Stimulated activated CD4-positive, alpha-beta T cell treated with anti-CD3 and anti-CD28 coated beads, Interleukin-15, amount 100 ng/mL, for 1 hour (primary cell): ENCODE results near the gene TMEM50B.
"Not testable (repeated sequence)": the region's sequence is repeated elsewhere in the genome, so short reads cannot be mapped to it uniquely, and the experiment has no call there.

Source experiments
- DNase-seq, 2 donors: peaks; one replicate each; pipeline ENCODE4 v3.0.0-alpha.2; 2020; ENCODE audit warnings: low read depth in 1 of 2, low spot score in 1 of 2

The TMEM50B gene

DNA sequence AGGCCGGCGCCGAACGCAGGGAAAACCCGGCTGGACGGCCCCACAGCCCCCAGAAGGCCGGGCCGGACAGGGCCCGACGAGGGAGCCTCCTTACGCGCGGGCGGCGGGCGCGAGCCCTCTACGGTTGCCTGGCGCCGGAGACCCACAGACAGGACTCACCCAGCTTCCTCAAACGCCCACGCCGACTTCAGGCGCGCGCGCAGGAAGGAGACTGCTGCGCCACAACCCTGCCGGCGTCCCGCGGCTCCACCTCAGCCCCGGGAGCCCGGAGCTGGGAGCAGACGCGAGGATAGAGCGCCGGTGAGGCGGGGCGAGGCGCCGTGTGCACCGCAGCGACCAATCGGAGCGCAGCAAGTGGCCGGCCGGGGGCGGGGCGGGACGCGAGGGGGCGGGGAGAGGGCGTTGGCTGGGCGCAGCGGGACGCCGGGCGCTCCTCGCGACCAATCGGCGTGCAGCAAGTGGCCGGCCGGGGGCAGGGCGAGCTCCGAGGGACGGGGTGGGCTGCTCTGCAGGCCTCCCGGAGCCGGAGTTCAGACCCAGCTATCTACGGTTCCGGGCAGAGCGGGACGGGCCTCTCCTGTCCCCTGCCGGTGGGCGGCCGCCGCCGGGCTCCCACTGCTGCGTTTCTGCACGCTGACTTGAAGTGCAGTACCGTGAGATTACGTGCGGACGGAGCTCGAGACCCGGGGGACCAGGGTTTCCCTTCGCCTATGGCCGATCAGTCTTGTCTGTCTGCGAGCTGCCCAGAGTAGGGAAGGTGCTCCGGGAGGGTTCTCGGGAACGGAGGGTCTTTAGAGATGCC is at the start of gene TMEM50B:
Gene TMEM50B, minus strand, starts transcription at position 296 of the 802 bp plus-strand sequence. CDS start 11,089 bp downstream, outside the sequence.
- peak; percentile 92 to 97 for DNase-seq

- no peak for DNase-seq
Measured at GRCh38 chr21:33522953-33523349, 43.2 kb upstream of the TMEM50B start.

DNA sequence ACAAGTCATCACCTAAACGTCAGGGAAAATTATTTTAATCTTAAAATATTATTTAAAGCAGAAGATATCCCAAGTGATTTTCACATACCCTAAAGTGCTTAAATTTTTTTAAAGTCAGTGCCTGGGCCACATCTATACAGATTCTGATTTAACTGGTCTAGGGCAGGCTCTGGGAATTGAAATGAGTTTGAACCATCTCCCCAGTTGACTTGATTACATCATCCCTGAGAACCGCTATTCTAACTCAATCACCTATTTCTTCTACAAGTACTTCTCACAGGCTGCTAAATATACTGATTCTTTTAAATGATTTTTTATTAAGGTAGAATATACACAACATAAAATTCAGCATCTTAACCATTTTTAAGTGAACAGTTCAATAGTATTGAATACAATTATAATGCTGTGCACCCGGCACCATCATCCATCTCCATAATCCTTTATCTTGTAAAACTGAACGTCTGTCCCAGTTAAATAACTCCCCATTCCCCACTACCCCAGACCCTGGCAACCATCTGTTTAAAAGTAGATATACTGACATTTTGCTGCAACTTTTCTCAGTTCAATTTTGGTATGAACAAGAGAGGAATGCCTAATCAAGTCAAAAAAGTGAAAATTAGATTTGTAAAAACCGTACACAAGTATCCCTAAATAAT is 42.7 kb upstream of the TMEM50B start:
- no peak for DNase-seq

DNA sequence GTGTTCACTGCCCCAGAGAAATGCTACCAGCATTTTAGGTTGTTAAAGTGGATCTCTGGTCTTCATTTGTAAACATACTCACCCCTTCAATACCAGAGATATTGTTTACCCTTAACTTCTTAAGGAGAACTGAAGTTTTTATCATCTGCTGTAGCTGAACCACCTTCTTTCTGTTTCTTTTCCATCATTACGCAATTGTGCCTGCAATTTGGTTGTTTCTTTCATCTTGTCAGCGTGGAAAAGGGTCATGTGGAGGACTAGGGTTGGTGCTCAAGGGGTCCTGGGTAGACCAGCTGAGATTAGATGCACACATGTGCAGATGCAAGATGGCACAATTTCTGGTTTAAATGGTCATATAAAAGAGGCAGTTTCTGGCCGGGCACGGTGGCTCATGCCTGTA is 39.1 kb upstream of the TMEM50B start:
- no peak for DNase-seq

- DNase-seq, result no peak
Measured at GRCh38 chr21:33514229-33514628, 34.5 kb upstream of the TMEM50B start.

DNA sequence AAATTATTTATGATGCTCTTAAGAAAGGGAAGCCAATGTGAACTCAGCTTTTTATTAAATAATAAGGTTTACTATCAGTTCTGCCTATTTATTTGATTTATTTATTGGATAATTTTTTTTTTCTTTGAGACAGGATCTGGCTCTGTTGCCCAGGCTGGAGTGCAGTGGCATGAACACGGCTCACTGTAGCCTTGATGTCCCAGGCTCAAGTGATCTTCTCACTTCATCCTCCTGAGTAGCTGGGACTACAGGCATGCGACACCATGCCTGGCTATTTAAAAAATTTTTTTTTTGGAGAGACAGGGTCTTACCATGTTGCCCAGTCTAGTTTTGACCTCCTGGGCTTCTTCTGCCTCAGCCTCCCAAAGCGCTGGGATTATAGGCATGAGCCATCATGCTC is 32.7 kb upstream of the TMEM50B start:
- no peak for DNase-seq

- no peak for DNase-seq
Measured at GRCh38 chr21:33511639-33512038, 31.9 kb upstream of the TMEM50B start.

DNA sequence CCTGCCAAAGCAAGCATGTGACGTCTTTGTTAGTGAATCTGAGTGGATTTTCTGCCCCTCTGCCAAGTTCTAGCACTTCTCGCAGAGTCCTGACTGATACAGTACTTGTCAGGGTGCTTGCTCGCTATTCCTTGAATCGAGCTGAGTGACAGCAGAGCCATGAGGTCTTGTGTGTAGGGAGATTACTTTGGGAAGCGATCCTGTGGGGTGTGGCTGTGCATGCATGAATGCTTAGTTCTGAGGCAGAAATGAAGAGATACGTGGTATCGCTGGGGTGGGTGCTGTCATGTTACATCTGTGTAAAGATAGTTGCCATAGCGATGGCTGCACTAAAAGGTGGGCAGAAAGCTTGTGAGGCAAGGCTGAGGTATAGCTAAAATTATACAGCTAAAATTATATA is 31.1 kb upstream of the TMEM50B start:
- DNase-seq, result no peak

- not testable (repeated sequence) for DNase-seq
Measured at GRCh38 chr21:33507003-33507402, 27.2 kb upstream of the TMEM50B start.

DNA sequence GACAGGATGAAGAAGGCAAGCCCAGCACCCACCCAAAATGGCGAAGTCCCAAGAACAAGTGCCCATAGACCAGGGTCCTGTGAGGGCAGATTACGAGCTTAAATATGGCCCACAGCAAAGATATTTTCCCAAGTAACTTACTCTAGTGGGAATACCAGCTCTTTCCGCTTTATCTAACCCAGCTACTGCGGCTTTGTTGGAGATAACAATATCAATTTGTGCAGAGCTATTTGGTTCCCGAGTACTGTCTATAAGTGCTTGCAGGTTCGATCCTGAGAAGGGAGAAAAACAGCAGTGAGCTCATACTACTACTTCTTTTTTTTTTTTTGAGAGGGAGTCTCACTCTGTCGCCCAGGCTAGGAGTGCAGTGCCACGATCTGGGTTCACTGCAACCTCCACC is 26.1 kb upstream of the TMEM50B start:
- DNase-seq, result no peak

- DNase-seq, result no peak
Measured at GRCh38 chr21:33496345-33496744, 16.6 kb upstream of the TMEM50B start.

DNA sequence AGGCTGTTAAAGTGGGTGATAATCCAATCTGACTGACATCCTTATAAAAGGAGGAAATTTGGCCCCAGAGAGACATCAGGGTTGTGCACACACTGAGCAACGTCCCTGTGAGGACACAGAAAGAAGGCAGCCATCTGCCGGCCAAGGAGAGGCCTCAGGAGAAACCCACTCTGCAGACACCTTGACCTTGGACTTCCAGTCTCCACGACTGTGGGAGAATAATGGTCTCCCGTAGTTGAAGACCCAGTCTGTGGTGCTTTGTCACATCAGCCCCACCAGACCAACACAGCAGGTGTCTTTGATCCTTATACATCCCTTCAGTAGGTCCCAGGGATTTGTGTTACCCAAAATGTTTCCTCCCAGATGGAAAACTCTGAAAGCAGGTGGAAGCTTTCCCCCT is 16.0 kb upstream of the TMEM50B start:
- no peak for DNase-seq

DNA sequence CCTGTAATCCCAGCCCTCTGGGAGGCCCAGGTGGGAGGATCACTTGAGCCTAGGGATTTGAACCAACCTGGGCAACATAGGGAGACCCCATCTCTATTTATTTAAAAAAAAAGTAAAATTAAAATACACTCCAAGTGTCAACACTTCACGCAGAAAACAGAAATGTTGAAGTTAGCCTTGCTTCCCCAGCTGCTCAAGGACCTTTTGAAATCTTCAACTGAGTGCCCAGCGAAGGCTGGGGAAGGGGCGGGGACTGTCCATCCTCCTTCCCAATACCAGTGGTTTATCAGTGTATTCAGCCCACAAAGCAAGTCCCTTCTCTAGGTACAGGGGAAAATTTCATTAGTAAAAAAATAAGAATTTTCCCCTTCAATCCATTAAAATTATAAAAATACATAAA is 14.0 kb upstream of the TMEM50B start:
- DNase-seq, result no peak

GRCh38 chr21:33492571-33492970 is 12.8 kb upstream of the TMEM50B start:
- no peak for DNase-seq

- DNase-seq, result peak; percentile 85 to 91
Measured at GRCh38 chr21:33491373-33492102, 11.8 kb upstream of the TMEM50B start, which contains the start of gene DNAJC28. TSS of gene DNAJC28 (minus strand) at chr21:33491716. CDS start at chr21:33489393, 2,323 bp downstream.

GRCh38 chr21:33490991-33491372 is 11.2 kb upstream of the TMEM50B start:
- no peak for DNase-seq

GRCh38 chr21:33488936-33489335 is 9.2 kb upstream of the TMEM50B start:
- DNase-seq, result no peak

- no peak for DNase-seq
Measured at GRCh38 chr21:33487996-33488395, 8.2 kb upstream of the TMEM50B start.

DNA sequence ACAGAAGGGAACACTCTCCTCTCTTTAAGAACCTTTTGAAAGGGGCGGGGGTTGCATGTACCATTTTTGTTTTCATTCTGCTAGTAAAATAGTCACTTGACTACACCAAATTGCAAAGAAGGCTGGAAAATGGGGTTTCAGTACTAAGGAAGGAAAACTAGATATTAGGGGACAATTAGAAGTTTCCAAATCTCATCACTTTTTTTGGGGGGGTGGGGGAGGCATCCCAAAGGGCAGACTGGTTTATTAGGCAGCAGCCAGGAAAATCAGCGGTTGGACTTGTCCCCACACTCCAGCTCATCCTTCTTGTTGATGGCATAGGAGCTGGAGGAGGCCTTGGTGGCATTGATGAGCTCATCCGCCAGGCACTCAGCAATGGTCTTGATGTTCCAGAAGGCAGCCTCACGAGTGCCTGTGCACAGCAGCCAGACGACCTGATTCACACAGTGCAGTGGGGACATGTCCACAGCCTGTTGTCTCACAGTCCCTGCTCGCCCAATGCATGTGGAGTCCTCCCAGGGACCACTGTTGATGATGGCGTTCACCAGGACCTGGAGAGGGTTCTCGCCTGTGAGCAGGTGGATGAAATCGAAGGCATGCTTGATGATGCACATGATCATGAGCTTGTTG is 1.7 kb upstream of the TMEM50B start:
- DNase-seq, result no peak

DNA sequence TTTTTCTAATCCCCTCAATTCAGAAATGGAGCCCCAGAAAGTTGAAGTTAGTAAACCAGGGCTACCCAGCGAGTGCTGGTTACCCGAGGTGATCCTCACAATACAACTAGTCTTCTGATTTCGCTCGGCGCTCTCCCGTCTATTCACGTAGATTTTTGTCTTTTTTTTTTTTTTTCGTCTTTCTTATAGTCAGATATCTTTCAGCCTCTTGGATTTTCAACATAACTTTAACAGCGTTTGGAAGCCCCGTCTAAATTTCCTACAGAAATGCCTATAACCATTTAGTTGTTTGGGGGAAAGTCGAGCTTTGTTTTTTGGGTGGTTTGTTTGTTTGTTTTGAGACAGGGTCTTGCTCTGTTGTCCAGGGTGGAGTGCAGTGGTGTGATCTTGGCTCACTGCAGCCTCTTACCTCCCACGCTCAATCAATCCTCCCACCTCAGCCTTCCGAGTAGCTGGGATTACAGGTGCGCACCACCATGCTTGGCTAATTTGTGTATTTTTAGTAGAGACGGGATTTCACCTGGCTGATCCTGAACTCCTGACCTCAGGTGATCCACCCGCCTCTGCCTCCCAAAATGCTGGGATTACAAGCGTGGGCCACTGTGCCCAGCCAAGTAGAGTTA is 818 bp upstream of the TMEM50B start:
- no peak for DNase-seq
